ENCODE results near the gene LMX1B.

LMX1B gene

DNA sequence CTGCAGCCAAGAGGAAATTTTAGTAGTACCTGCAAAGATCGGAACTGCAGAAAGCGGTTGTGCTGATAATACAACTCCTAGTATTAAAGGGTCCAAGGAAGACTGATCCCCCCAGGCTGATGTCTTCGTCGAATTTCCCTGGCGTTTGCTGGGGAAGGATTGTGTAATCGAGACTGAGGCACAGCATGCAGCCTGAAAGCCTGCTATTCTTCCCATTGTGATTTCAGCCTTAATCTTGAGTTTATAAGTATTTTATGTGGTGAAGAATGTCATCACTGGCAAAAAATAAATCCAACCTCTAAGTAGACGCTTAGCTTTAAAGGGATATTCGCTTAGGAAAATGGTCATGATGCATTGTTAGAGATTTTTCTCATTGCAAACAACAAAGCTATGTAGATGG lies 21.3 kb upstream of the LMX1B start:
- no peak for TF ChIP-seq ESRRG (CRISPR knock-in tag; IDR thresholded peaks at IDR 0.05)
- no peak for TF ChIP-seq BACH2 (CRISPR knock-in tag; IDR thresholded peaks at IDR 0.05; ENCODE audit: borderline replicate concordance)
- no peak for TF ChIP-seq ZC3H10 (CRISPR knock-in tag; IDR thresholded peaks at IDR 0.05)
- TF ChIP-seq, protein P1, sequence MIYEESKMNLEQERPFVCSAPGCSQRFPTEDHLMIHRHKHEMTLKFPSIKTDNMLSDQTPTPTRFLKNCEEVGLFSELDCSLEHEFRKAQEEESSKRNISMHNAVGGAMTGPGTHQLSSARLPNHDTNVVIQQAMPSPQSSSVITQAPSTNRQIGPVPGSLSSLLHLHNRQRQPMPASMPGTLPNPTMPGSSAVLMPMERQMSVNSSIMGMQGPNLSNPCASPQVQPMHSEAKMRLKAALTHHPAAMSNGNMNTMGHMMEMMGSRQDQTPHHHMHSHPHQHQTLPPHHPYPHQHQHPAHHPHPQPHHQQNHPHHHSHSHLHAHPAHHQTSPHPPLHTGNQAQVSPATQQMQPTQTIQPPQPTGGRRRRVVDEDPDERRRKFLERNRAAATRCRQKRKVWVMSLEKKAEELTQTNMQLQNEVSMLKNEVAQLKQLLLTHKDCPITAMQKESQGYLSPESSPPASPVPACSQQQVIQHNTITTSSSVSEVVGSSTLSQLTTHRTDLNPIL (CRISPR knock-in tag; IDR thresholded peaks at IDR 0.05; ENCODE audit: low read depth) = no peak
- no peak for TF ChIP-seq OSR1 (CRISPR knock-in tag; IDR thresholded peaks at IDR 0.05)
- no peak for TF ChIP-seq CSDC2 (CRISPR knock-in tag; IDR thresholded peaks at IDR 0.05)
- no peak for TF ChIP-seq ZFP3 (CRISPR knock-in tag; IDR thresholded peaks at IDR 0.05)
- no peak for ATAC-seq

DNA sequence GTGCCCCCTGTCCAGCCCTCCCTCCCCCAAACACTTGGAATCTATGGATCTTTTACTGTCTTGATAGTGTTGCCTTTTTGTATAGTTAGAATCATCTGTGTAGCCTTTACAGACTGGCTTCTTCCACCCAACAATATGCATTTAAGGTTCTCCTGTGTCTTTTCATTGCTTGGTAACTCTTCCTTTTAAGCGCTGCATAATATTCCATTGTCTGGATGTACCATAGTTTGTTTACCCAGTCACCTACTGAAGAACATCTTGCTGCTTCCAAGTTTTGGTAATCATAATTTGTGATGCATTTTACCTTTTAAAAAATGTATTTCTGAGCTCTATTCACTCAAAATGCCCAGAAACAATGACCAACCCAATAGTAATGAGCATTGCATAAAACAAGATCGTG lies 17.7 kb upstream of the LMX1B start:
- no peak for ATAC-seq

DNA sequence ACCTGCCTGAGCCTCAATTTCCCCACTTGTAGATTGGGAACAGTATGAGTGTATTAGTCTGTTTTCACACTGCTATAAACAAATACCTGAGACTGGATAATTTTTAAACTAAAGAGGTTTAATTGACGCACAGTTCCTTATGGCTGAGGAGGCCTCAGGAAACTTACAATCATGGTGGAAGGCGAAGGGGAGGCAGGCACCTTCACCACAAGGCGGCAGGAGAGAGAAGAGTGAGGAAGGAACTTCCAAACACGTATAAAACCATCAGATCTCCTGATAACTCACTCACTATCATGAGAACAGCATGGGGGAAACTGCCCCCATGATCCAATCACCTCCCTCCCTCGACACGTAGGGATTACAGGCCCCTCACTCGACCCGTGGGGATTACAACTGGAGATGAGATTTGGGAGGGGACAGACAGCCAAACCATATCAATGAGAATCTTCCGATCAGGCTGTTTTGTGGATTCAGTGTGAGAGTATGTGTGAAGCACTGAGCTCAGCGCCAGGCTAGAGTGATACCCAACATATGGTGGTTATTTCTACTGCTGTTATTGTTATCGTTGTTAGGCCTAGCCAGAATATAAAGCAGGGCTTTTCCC lies 14.6 kb upstream of the LMX1B start:
- no peak for TF ChIP-seq BACH2 (CRISPR knock-in tag; IDR thresholded peaks at IDR 0.05; ENCODE audit: borderline replicate concordance)
- no peak for TF ChIP-seq ZC3H10 (CRISPR knock-in tag; IDR thresholded peaks at IDR 0.05)
- TF ChIP-seq RARB (CRISPR knock-in tag; IDR thresholded peaks at IDR 0.05) = no peak
- TF ChIP-seq ARNTL (CRISPR knock-in tag; IDR thresholded peaks at IDR 0.05; ENCODE audit: borderline replicate concordance, low read depth) = no peak
- TF ChIP-seq ZNF565 (CRISPR knock-in tag; conservative IDR thresholded peaks at IDR 0.05; ENCODE audit: low read depth) = no peak
- TF ChIP-seq GLIS3 (CRISPR knock-in tag; IDR thresholded peaks at IDR 0.05) = no peak
- TF ChIP-seq ZNF8 (CRISPR knock-in tag; IDR thresholded peaks at IDR 0.05) = no peak
- TF ChIP-seq, protein P2, sequence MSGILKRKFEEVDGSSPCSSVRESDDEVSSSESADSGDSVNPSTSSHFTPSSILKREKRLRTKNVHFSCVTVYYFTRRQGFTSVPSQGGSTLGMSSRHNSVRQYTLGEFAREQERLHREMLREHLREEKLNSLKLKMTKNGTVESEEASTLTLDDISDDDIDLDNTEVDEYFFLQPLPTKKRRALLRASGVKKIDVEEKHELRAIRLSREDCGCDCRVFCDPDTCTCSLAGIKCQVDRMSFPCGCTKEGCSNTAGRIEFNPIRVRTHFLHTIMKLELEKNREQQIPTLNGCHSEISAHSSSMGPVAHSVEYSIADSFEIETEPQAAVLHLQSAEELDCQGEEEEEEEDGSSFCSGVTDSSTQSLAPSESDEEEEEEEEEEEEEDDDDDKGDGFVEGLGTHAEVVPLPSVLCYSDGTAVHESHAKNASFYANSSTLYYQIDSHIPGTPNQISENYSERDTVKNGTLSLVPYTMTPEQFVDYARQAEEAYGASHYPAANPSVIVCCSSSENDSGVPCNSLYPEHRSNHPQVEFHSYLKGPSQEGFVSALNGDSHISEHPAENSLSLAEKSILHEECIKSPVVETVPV (CRISPR knock-in tag; IDR thresholded peaks at IDR 0.05) = no peak
- no peak for ATAC-seq

More for the DNA sequence above, 17.7 kb upstream of the LMX1B start:
- no peak for TF ChIP-seq ZNF70 (CRISPR knock-in tag; IDR thresholded peaks at IDR 0.05)
- peak; percentile 81; the same call in 1 of the 2 replicates for TF ChIP-seq ZNF8 (CRISPR knock-in tag; IDR thresholded peaks at IDR 0.05)

DNA sequence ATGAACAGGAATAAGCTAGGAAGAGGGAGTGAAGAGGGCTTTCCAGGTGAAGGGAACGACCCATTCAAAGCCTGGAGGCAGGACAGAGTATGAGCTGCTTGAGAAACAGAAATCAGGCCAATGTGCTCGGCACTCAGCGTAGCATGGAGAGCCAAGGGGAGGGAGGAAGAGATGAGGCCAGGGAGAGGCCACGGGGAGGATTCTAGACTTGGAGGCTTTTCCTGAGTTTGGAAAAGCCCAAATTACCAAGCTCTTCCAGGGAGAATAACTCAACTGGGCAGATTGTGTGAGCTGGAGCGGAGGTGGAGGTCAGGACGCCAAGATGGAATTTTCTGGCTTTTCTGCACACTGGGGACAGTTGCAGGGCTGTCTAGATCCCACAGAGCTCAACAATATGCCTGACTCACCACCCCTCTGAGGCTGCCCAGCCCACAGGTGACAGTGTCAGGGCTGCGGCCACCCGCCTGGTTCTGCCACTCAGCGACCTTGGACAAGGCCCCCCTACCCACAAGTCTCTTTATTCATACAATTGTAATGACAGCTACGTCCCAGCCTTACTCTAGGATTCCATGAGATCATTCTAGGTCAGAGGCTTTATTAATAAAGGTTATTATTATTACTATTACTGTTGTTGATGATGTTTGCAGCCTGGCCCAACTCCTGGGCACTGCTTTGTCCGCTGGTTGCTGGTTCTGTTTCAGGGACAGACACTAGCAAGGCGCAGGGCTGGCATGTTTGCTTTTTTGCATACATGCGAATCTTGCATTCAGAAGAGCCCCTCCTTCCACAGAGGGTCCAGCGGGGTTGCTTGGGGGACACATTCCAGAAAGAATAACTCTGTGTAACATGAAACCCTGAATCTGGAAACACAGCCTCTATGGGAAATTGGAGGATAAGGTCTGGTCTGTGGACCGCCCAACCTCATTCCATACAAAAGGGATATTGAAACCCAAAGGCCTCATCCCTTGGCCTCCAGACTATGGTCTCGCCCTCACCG lies 9.4 kb upstream of the LMX1B start:
- ATAC-seq = no peak; the same call in 2 of the 3 replicates
- TF ChIP-seq GLIS3 (CRISPR knock-in tag; IDR thresholded peaks at IDR 0.05) (no peak), ESRRG (CRISPR knock-in tag; IDR thresholded peaks at IDR 0.05) (no peak), BACH2 (CRISPR knock-in tag; IDR thresholded peaks at IDR 0.05; ENCODE audit: borderline replicate concordance) (no peak), TCF4 (CRISPR knock-in tag; IDR thresholded peaks at IDR 0.05; ENCODE audit: borderline replicate concordance) (no peak), OSR1 (CRISPR knock-in tag; IDR thresholded peaks at IDR 0.05) (no peak), TOX (CRISPR knock-in tag; IDR thresholded peaks at IDR 0.05; ENCODE audit: borderline replicate concordance) (no peak), SNAI2 (CRISPR knock-in tag; IDR thresholded peaks at IDR 0.05) (no peak), ZNF8 (CRISPR knock-in tag; IDR thresholded peaks at IDR 0.05) (no peak), ZNF70 (CRISPR knock-in tag; IDR thresholded peaks at IDR 0.05) (no peak), ARNTL (CRISPR knock-in tag; IDR thresholded peaks at IDR 0.05; ENCODE audit: borderline replicate concordance, low read depth) (no peak), RARB (CRISPR knock-in tag; IDR thresholded peaks at IDR 0.05) (no peak)
- TF ChIP-seq, protein P3, sequence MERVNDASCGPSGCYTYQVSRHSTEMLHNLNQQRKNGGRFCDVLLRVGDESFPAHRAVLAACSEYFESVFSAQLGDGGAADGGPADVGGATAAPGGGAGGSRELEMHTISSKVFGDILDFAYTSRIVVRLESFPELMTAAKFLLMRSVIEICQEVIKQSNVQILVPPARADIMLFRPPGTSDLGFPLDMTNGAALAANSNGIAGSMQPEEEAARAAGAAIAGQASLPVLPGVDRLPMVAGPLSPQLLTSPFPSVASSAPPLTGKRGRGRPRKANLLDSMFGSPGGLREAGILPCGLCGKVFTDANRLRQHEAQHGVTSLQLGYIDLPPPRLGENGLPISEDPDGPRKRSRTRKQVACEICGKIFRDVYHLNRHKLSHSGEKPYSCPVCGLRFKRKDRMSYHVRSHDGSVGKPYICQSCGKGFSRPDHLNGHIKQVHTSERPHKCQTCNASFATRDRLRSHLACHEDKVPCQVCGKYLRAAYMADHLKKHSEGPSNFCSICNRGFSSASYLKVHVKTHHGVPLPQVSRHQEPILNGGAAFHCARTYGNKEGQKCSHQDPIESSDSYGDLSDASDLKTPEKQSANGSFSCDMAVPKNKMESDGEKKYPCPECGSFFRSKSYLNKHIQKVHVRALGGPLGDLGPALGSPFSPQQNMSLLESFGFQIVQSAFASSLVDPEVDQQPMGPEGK (CRISPR knock-in tag; IDR thresholded peaks at IDR 0.05; ENCODE audit: borderline replicate concordance) = no peak
- TF ChIP-seq, protein P2 (CRISPR knock-in tag; IDR thresholded peaks at IDR 0.05) = no peak
- TF ChIP-seq, protein P4, sequence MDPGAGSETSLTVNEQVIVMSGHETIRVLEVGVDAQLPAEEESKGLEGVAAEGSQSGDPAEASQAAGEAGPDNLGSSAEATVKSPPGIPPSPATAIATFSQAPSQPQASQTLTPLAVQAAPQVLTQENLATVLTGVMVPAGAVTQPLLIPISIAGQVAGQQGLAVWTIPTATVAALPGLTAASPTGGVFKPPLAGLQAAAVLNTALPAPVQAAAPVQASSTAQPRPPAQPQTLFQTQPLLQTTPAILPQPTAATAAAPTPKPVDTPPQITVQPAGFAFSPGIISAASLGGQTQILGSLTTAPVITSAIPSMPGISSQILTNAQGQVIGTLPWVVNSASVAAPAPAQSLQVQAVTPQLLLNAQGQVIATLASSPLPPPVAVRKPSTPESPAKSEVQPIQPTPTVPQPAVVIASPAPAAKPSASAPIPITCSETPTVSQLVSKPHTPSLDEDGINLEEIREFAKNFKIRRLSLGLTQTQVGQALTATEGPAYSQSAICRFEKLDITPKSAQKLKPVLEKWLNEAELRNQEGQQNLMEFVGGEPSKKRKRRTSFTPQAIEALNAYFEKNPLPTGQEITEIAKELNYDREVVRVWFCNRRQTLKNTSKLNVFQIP (CRISPR knock-in tag; IDR thresholded peaks at IDR 0.05; ENCODE audit: borderline replicate concordance, low read depth) = no peak

All from SK-N-SH treated with all-trans-retinoic acid at 6 μM for 48 hours (cell line).